GM08714 (cell line): Measurements from ENCODE around the gene HOMER1.
A peak's percentile ranks its signal among the peaks of the same experiment; 100 is the strongest.
"Not testable (repeated sequence)": the region's sequence is repeated elsewhere in the genome, so short reads cannot be mapped to it uniquely, and the experiment has no call there.

Experiments
- H3K4me3 ChIP-seq: fragments of 200-500 bp; sonication (Bioruptor generic); 2 replicates; pipeline ENCODE4 v1.5.1; 2014; ENCODE audit warnings: mild to moderate bottlenecking, low read length, inconsistent platforms
- ZNF274 ChIP-seq: IDR thresholded peaks from 2 replicates; pipeline ENCODE4 v1.6.1; 2012; ENCODE audit warnings: mild to moderate bottlenecking, low read depth, low read length

HOMER1 gene

DNA sequence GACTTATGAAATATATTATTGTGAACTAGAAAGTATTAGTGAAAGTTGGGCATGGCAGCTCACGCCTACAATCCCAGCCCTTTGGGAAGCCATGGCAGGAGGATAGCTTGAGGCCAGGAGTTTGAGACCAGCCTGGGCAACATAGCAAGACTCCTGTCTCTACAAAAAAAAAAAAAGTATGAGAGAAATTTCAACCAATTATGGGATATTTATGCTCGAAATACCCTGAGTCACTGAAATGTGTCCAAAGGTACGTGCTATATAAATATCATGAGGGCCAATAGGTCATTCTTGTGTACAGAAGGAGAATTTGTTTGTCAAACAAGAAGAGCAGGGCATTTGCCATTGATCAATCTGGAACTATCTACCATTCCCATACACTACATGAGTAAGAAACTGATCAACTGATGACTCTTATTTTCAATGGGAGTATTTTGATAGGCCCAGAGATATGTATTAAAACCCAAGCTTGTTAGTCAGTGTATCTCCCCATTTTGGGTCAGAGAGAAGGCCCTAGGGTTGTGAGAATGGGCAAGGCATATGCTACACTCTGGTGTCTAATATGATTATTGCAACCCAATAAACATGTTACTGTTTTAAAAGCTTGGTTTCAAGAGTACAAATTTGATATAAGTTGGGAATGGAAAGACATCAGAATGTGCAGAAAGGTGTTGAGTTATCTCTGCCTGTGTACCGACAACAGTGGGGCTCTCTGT lies 21.7 kb upstream of the HOMER1 start:
- H3K4me3 ChIP-seq: no peak overlapping the region
- no peak for TF ChIP-seq ZNF274

- no peak for TF ChIP-seq ZNF274
- H3K4me3 ChIP-seq: no peak overlapping the region
These were observed 15.2 kb upstream of the HOMER1 start for GRCh38 chr5:79529110-79529509.

DNA sequence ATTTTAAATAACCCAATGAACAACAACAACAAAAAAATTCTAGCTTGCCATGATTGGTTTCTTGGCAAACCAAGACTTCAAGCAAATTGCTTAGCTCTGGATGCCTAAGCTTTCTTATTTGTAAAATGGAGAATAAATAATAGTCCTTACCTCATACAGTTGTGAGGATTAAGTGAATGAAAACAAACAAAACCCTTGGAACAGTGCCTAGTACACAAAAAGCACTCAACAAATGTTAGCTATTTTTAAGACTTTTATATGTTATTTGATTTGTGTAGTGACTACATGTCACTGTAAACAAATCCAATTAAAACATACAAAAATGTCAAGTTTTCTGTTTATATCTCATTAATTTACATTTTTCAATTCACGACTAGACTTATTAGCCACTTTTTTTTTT lies 13.5 kb upstream of the HOMER1 start:
- TF ChIP-seq ZNF274: no peak
- no peak overlapping the region for H3K4me3 ChIP-seq

DNA sequence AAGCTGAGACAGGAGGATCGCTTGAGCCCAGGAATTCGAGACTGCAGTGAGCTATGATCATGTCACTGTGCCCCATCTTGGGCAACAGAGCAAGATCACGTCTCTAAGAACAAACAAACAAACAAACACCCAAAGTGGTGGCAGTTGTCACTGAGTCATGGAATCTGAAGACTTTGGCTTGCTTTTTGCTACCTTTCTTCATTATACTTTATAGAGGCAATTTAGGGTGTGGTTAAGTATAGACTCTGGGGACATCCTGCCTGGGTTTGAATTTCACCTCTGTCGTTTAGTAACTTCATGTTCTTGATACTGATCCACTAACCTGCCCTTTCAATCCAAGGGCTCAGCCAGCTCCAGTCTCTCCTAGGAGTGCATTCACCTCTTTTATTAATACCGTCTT lies 13.0 kb upstream of the HOMER1 start:
- TF ChIP-seq ZNF274: no peak
- no peak overlapping the region for H3K4me3 ChIP-seq

GRCh38 chr5:79526493-79526892 lies 12.6 kb upstream of the HOMER1 start:
- no peak overlapping the region for H3K4me3 ChIP-seq
- TF ChIP-seq ZNF274: no peak

GRCh38 chr5:79521156-79521555 lies 7.2 kb upstream of the HOMER1 start:
- H3K4me3 ChIP-seq: no peak overlapping the region
- no peak for TF ChIP-seq ZNF274

- TF ChIP-seq ZNF274: no peak
- H3K4me3 ChIP-seq: no peak overlapping the region
These were observed 4.8 kb upstream of the HOMER1 start for GRCh38 chr5:79518718-79519117.

DNA sequence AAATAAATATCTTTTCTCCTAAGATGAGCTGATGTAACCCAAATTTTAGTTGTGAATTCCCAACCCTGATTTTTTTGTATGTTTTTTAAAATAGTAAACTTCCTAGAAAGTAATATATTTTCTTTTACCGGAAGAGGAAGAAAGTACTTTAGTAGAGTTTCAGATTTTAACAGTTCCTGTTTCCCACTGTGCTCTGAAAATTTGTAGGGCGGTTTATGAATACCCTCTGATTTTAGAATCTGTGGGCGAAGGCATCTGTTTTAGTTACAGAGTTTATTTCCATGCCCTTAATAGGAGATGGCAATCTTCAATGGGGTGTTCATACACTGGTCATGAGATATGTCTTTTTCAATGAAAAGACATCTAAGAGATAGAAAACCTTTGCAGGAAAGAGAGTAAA lies 3.7 kb upstream of the HOMER1 start:
- H3K4me3 ChIP-seq: no peak overlapping the region
- no peak for TF ChIP-seq ZNF274

DNA sequence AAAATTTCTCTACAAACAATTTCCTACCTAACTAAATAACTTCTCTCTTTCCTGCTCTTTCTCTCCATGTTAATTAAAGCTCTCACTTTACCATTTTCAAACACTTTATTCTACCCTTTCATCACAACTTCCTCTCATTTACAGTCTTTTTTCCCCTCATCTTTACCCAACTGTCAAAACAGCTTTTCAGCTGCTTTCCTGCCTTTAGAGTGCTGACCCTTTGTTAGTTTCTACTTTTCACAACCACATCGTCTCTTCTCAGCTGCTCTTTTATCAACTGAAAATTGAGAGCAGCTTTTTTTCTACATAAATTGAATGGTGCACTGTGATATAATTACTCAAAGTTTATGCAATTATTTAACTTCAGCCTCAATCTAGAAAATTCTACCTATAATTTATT lies 3.1 kb upstream of the HOMER1 start:
- H3K4me3 ChIP-seq: no peak overlapping the region
- no peak for TF ChIP-seq ZNF274

- not testable (repeated sequence) for H3K4me3 ChIP-seq
These were observed 2.4 kb upstream of the HOMER1 start for GRCh38 chr5:79516331-79516730.

GRCh38 chr5:79514391-79515105 lies 614 bp upstream of the HOMER1 start:
- TF ChIP-seq ZNF274: no peak
- peak overlapping the region; percentile 76 for H3K4me3 ChIP-seq

DNA sequence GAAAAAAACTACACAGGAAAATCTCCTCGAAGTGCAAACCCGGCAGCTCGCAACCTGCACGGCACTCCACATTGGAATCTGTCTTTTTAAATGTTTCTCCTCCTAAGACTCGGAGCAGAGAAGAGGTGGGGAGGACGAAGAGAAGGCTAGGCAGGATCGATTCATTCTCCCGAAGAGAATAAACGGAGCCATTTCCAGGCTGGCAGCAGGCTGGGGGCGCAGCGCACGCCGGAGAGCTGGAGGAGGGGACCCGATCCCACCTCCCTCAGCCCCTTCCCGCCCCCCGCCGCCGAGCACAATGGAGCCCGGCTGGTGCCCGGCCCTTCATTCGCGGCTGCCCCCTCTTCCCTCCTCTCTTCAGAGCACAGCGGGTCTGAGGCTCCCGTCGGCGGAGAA lies 628 bp downstream of the HOMER1 start:
- H3K4me3 ChIP-seq: peak overlapping the region; percentile 76
- TF ChIP-seq ZNF274: no peak

GRCh38 chr5:79512471-79513307 lies 1.2 kb downstream of the HOMER1 start:
- TF ChIP-seq ZNF274: no peak
- H3K4me3 ChIP-seq: peak overlapping the region; percentile 76

DNA sequence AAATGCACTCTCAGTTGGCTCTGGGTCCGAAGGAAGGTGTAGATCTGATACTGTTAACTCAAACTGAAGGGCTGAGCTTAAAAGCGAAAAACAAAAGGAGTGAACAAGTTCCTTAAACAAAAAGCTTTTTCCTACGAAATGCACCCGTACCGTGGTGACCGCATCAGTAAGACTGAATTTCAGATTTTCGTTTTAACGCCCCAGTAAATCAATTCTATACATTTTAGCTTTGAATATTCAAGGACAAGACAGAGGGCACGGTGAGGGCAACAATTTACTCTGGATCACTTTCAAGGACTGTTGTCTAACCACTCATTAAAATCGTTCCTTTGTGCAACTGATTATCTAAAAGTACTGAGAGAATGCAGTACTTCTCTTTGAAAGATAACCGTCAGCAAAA lies 1.9 kb downstream of the HOMER1 start:
- no peak for TF ChIP-seq ZNF274
- H3K4me3 ChIP-seq: peak overlapping the region; percentile 76; the same call in 1 of the 2 replicates

DNA sequence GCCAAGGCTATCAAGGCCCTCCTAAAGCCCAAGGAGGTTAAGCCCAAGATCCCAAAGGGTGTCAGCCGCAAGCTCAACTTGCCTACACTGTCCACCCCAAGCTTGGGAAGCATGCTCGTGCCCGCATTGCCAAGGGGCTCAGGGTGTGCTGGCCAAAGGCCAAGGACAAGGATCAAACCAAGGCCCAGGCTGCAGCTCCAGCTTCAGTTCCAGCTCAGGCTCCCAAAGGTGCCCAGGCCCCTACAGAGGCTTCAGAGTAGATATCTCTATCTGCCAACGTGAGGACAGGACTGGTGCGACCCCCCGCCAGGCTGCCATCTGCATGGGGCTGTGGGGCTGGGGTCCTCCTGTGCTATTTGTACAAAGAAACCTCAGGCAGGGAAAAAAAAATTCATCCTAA lies 3.3 kb downstream of the HOMER1 start:
- TF ChIP-seq ZNF274: no peak
- H3K4me3 ChIP-seq: no peak overlapping the region; the same call in 1 of the 2 replicates
